Transverse colon (tissue), 3 donors: Measurements from ENCODE around the gene RMND1.

Experiments
- CTCF ChIP-seq, 5 experiments: fragments of 200-600 bp in 3 of 5; fragments of 450-650 bp in 2 of 5; sonication (generic) in 3 of 5; IDR thresholded peaks; 1 replicate in 2 of 5; 2 replicates in 3 of 5; pipeline ENCODE4 v1.5.1; 2016 to 2017; ENCODE audit warnings: antibody characterized with exemption in 5 of 5, inconsistent platforms in 3 of 5, mild to moderate bottlenecking in 2 of 5, moderate library complexity in 1 of 5
- POLR2A ChIP-seq: fragments of 450-650 bp; IDR thresholded peaks from one replicate; pipeline ENCODE4 v1.6.1; 2016; ENCODE audit warnings: antibody characterized with exemption, mild to moderate bottlenecking, moderate library complexity

DNA sequence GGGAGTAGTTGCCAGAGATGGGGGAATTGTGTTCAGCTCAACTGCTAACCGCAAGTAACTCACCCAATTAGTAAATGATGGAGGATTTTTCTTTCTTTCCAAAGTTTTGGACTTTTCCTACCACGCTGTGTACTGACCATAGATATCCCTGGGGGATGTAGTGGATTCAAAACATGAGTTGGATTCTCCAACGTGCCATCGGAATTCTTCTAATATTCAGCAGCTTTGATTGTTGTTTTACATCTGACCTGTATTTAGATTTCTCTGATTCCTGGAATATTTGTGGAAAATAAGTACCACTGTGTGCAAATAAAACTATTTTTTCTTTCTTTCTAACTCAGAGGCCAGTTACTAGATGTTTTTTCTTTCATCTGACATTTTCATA is 43.0 kb upstream of the RMND1 start:
- TF ChIP-seq POLR2A (no peak), CTCF (IDR thresholded peaks at IDR 0.05) (no peak)
